NB4 (cell line): ENCODE data around the gene SSNA1.

ENCODE experiments used
- DNase-seq: peaks from one replicate; pipeline ENCODE4 v3.0.0; 2010; ENCODE audit warnings: low read depth
- H3K4me3 ChIP-seq: one replicate; pipeline ENCODE4 v1.5.1; 2011; ENCODE audit warnings: mild to moderate bottlenecking, low read depth, low read length, moderate library complexity
- CTCF ChIP-seq: IDR thresholded peaks from one replicate; pipeline ENCODE4 v1.5.1; 2012; ENCODE audit warnings: low read depth, low read length
- MYC ChIP-seq: IDR thresholded peaks from 2 replicates; pipeline ENCODE4 v1.6.1; 2011; ENCODE audit warnings: low read depth, low read length
- POLR2A ChIP-seq: IDR thresholded peaks from 2 replicates; pipeline ENCODE4 v1.6.1; 2011; ENCODE audit warnings: mild to moderate bottlenecking; ENCODE audit not compliant: insufficient read length; ENCODE audit errors: extremely low read depth
- TF ChIP-seq, protein P1 (sequence below): IDR thresholded peaks from 2 replicates; pipeline ENCODE4 v1.6.1; 2011; ENCODE audit warnings: low read depth, low read length

SSNA1 gene

DNA sequence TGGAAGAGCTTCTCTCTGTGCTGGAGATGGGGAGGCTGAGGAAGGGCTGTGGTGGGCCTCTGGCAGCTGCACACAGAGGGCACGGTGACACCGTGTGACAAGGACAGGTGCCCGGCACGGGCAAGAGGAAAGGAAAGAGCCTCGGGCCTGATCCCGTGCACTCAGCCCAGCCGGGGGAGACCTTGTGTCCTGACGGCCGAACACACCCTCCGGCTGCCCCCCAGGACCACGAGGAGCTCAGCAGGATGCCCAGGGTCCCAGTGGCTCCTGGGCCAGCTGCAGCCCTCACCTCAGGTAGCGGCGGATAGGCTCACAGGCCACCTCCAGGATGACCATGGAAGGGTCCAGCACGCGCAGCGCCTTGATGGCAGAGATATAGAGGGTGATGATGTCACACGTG, 5.6 kb upstream of the SSNA1 start:
- no peak overlapping the region for H3K4me3 ChIP-seq
- DNase-seq, result no peak
- TF ChIP-seq POLR2A (no peak), MYC (no peak), CTCF (no peak)
- TF ChIP-seq, protein P1, sequence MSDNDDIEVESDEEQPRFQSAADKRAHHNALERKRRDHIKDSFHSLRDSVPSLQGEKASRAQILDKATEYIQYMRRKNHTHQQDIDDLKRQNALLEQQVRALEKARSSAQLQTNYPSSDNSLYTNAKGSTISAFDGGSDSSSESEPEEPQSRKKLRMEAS, result no peak

DNA sequence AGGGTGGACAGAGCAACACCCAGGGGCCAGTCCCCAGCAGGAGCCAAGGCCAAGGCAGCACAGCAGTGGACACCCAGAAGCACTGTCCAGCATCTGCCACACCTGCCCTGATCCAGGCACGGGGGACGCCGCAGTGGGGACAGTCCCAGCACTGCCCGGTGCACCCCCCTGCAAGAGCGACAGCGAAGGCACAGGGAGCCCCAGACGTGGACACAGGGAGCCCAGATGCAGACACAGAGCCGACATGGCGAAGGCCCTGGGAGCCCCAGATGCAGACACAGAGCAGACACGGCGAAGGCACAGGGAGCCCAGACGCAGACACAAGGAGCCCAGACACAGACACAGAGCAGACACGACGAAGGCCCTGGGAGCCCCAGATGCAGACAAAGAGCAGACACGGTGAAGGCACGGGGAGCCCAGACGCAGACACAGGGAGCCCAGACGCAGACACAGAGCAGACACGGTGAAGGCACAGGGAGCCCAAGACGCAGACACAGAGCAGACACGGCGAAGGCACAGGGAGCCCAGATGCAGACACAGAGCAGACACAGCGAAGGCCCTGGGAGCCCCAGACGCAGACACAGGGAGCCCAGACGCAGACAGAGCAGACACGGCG, 4.4 kb upstream of the SSNA1 start:
- no peak for TF ChIP-seq CTCF
- TF ChIP-seq MYC, result no peak
- TF ChIP-seq, protein P1, result no peak
- TF ChIP-seq POLR2A, result no peak

DNA sequence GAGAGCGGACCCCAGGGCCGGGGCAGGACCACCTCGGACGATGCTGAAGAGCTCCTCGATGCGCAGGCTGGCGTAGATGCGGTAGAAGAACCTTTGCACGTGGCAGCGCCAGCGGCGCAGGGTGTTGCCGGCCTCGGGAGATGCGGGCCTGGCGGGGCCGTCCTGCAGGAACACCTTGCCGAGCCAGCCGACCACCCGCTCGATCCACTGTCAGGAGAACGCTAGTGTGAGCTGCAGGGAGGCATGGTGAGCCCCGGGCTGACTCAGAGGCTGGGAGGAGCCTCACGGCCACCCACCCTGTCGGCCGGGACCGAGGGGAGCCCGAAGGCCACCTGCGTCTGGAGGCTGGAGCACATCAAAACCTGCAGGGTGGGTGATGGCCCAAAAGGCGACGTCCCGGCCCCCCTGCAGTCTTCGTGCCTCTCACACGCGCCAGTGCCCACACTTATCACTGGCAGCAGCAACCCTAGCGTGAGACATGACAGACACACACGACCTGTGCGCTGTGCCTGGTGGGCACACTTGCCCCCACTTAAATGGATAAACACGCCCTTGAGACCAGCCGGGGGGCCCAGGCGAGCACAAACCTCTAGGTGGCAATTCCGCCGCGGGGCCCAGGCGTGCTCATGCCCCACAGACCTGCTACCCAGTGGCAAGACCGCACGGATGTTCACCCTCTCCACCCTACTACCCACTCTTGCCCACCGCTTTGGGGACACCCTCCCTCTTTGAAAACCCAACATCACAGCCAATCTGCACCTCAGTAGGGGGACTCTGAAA, 3.4 kb upstream of the SSNA1 start:
- DNase-seq, result no peak
- TF ChIP-seq MYC (no peak), POLR2A (no peak), CTCF (no peak)
- H3K4me3 ChIP-seq, result no peak overlapping the region

More for the DNA sequence above, 4.4 kb upstream of the SSNA1 start:
- no peak for DNase-seq
- no peak overlapping the region for H3K4me3 ChIP-seq

- H3K4me3 ChIP-seq, result no peak overlapping the region
- TF ChIP-seq CTCF (no peak), POLR2A (no peak), MYC (no peak)
- TF ChIP-seq, protein P1, result no peak
These were observed 2.6 kb upstream of the SSNA1 start for GRCh38 chr9:137185921-137186320.

GRCh38 chr9:137186385-137186784, 2.1 kb upstream of the SSNA1 start:
- no peak for DNase-seq
- TF ChIP-seq, protein P1, result no peak
- TF ChIP-seq CTCF (no peak), POLR2A (no peak), MYC (no peak)
- H3K4me3 ChIP-seq, result no peak overlapping the region

More at GRCh38 chr9:137185921-137186320, 2.6 kb upstream of the SSNA1 start:
- DNase-seq, result no peak

GRCh38 chr9:137187386-137187785, 1.1 kb upstream of the SSNA1 start:
- DNase-seq, result no peak
- TF ChIP-seq, protein P1, result no peak
- no peak for TF ChIP-seq MYC
- TF ChIP-seq CTCF, result no peak
- peak overlapping the region; percentile 90 for H3K4me3 ChIP-seq
